H1 (cell line): ENCODE data around the gene TMEM145. TPM values are rescaled to one million over a fixed set of nuclear protein-coding genes. Genes with fewer than 3 reads are reported as not detected.

Experiments used
- CEBPB ChIP-seq: IDR thresholded peaks from 2 replicates; pipeline ENCODE4 v1.6.1; 2012; ENCODE audit warnings: low read depth, low read length
- KDM5A ChIP-seq: fragments of 200-600 bp; IDR thresholded peaks from 2 replicates; pipeline ENCODE4 v1.7.1; 2012; ENCODE audit warnings: mild to moderate bottlenecking, low read length, inconsistent platforms, mixed read lengths
- SIRT6 ChIP-seq: IDR thresholded peaks from one replicate; pipeline ENCODE4 v1.7.1; 2012; ENCODE audit warnings: low read length, inconsistent platforms
- SP4 ChIP-seq: IDR thresholded peaks from 2 replicates; pipeline ENCODE4 v1.6.1; 2012; ENCODE audit warnings: low read length, inconsistent platforms
- TBP ChIP-seq: IDR thresholded peaks from 2 replicates; pipeline ENCODE4 v1.6.1; 2011; ENCODE audit warnings: low read depth, low read length, improper control_type of control experiment
- polyA plus RNA-seq, 7 experiments: library from polyadenylated mRNA; depleted of rRNA in 3 of 7; stranded (reverse) in 5 of 7; unstranded in 2 of 7; fragments of >200 nt in 5 of 7; fragments of 200-250 nt in 2 of 7; gene quantifications; 1 replicate in 5 of 7; 2 replicates in 1 of 7; 4 replicates in 1 of 7; pipeline versions ENCODE4 v1.2.1 to v1.2.3, GENCODE V29; 2011 to 2013; ENCODE audit warnings: missing spikeins in 2 of 7, mixed read lengths in 2 of 7
- total RNA-seq: library from RNA; stranded (reverse); fragmentation: NEBNext Ultra II Directional; extraction: Animal tissue kit (Norgen Biotek cat#: 25700); gene quantifications from 2 replicates; pipeline ENCODE4 v1.2.1, GENCODE V29; 2021

The TMEM145 gene
- total and polyA plus RNA-seq, 2 of the 8 experiments (the other 6 are each of a cell fraction or from before 2014, with no cell fraction given), result 2.3 to 4.7 TPM

- TF ChIP-seq KDM5A (no peak), CEBPB (no peak), SIRT6 (no peak), TBP (no peak), SP4 (no peak)
Measured at GRCh38 chr19:42369433-42370067, 56.4 kb downstream of the TMEM145 start (continued).
